Loucy (cell line): ENCODE results near the gene ASTL.

Experiments used
- CTCF ChIP-seq: fragments of 200-600 bp; sonication (generic); conservative IDR thresholded peaks from 2 replicates; pipeline ENCODE4 v1.5.1; 2014; ENCODE audit warnings: mild to moderate bottlenecking, antibody characterized with exemption, low read length
- EZH2phosphoT487 ChIP-seq: fragments of 200-600 bp; IDR thresholded peaks from 2 replicates; pipeline ENCODE4 v1.6.1; 2018; ENCODE audit warnings: antibody characterized with exemption, mild to moderate bottlenecking, moderate library complexity, borderline replicate concordance

DNA sequence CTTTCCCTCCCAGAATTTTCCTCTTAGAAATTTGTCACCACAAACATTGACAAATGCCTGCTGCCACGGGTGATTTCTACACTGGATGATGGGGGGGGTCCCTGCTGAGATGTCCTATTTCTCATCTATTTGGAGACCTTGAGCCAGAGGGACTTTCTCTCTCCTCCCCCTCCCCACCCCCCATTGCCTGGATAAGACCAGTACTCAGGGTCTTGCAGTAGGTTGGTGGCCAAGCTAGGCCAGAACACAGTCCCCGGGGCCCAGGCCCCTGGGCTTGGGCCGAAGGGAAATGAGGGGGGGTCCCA lies 7.5 kb upstream of the ASTL start:
- TF ChIP-seq CTCF (no peak), EZH2phosphoT487 (no peak)
